Ascending aorta (tissue), 2 donors: ENCODE measurements around the gene USP2. TPM values are rescaled to one million over a fixed set of nuclear protein-coding genes. Genes with fewer than 3 reads are reported as not detected.

ENCODE experiments used
- DNase-seq, 2 donors: peaks; one replicate each; pipeline ENCODE4 v3.0.0-alpha.2; 2019; ENCODE audit warnings: low spot score in 2 of 2
- H3K27ac ChIP-seq, 2 donors: fragments of 200-600 bp; sonication (generic); one replicate each; pipeline ENCODE4 v1.5.1; 2016 to 2017; ENCODE audit warnings: mild to moderate bottlenecking in 1 of 2
- H3K27me3 ChIP-seq: fragments of 200-600 bp; sonication (generic); one replicate; pipeline ENCODE4 v1.5.1; 2017
- H3K36me3 ChIP-seq, 2 donors: fragments of 200-600 bp; sonication (generic); one replicate each; pipeline ENCODE4 v1.5.1; 2016
- H3K4me1 ChIP-seq, 2 donors: fragments of 200-600 bp; sonication (generic); one replicate each; pipeline ENCODE4 v1.5.1; 2016 to 2017; ENCODE audit warnings: mild to moderate bottlenecking in 1 of 2
- H3K4me3 ChIP-seq, 2 donors: fragments of 200-600 bp; sonication (generic); one replicate each; pipeline ENCODE4 v1.5.1; 2016 to 2017; ENCODE audit warnings: mild to moderate bottlenecking in 1 of 2
- H3K9me3 ChIP-seq, 2 donors: fragments of 200-600 bp; sonication (generic); one replicate each; pipeline ENCODE4 v1.5.1; 2016
- intact Hi-C: fragments of 100-400 bp; cut with DNase I; formaldehyde crosslinking; loops from one replicate; pipeline ENCODE4 v1.15.1; 2023
- total RNA-seq: library from RNA; depleted of rRNA; stranded (reverse); fragments of >200 nt; gene quantifications from one replicate; pipeline ENCODE4 v1.1.0, GENCODE V29; 2016
- TF ChIP-seq, protein P1 (sequence below), 3 experiments: fragments of 200-600 bp in 2 of 3; fragments of 450-650 bp in 1 of 3; sonication (generic) in 2 of 3; IDR thresholded peaks; one replicate each; pipeline ENCODE4 v1.5.1; 2016 to 2019; ENCODE audit warnings: antibody characterized with exemption in 3 of 3, mild to moderate bottlenecking in 1 of 3, moderate library complexity in 1 of 3

The USP2 gene, protein sequence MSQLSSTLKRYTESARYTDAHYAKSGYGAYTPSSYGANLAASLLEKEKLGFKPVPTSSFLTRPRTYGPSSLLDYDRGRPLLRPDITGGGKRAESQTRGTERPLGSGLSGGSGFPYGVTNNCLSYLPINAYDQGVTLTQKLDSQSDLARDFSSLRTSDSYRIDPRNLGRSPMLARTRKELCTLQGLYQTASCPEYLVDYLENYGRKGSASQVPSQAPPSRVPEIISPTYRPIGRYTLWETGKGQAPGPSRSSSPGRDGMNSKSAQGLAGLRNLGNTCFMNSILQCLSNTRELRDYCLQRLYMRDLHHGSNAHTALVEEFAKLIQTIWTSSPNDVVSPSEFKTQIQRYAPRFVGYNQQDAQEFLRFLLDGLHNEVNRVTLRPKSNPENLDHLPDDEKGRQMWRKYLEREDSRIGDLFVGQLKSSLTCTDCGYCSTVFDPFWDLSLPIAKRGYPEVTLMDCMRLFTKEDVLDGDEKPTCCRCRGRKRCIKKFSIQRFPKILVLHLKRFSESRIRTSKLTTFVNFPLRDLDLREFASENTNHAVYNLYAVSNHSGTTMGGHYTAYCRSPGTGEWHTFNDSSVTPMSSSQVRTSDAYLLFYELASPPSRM
- total RNA-seq = not detected

DNA sequence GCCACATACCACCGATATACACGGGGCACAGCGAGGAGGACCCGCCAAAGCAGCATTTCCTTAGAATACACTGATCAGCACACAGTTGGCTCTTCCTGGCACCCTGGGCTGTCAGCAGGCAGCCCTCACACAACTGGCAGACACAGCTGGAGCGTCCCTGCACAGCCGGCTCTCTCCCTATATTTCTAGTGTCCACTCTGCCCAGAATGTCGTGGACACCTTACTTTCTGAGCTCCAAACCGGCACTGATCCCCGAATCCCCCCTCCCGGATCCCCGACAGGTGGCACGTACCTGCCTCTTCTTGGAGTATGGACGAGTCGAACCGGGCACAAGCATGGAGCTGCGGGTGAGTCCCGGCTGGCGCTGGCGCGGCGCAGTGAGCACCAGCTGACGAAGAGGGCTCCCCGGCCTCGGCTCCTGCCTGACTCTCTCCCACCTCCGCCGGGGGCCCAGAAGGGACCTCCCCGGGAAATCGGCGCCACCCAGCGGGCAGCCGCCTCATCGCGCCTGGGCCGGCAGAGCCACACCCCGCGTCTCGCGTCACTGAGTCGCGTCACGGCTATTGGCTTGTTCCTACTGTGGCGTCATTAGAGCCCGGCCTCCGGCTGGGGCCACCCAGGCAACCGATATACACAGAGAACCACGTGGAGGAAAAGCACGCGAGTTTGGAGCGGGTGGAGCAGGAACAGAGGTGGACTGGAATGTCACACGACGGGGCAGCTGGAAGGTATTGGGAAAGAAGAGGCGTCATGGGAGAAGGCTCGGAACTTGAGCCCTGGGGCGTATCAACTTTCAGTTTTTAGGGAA, at the start of gene USP2:
USP2 (minus strand) TSS at position 510 of the 808 bp plus-strand sequence. CDS start 8,210 bp downstream, outside the sequence.
- TF ChIP-seq, protein P1, sequence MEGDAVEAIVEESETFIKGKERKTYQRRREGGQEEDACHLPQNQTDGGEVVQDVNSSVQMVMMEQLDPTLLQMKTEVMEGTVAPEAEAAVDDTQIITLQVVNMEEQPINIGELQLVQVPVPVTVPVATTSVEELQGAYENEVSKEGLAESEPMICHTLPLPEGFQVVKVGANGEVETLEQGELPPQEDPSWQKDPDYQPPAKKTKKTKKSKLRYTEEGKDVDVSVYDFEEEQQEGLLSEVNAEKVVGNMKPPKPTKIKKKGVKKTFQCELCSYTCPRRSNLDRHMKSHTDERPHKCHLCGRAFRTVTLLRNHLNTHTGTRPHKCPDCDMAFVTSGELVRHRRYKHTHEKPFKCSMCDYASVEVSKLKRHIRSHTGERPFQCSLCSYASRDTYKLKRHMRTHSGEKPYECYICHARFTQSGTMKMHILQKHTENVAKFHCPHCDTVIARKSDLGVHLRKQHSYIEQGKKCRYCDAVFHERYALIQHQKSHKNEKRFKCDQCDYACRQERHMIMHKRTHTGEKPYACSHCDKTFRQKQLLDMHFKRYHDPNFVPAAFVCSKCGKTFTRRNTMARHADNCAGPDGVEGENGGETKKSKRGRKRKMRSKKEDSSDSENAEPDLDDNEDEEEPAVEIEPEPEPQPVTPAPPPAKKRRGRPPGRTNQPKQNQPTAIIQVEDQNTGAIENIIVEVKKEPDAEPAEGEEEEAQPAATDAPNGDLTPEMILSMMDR (IDR thresholded peaks at IDR 0.05) = peak; percentile 88 to 92 (median 90)
- Histone ChIP-seq H3K9me3 (no peaks in the 10 kb centered on the region), H3K27ac (peak within 1 kb of the TSS; percentile 31 to 37), H3K4me1 (peaks cover 0 to 16% of the 10 kb centered on the region in 2 donors), H3K36me3 (no peaks in the 10 kb centered on the region), H3K27me3 (no peaks in the 10 kb centered on the region), H3K4me3 (peak within 1 kb of the TSS; percentile 59 to 64)
- DNase-seq = peak; percentile 94 to 99
- intact Hi-C loops = loop anchor here (1.0 to 10.0 kb wide), 6 partner anchors 25 to 944 kb away; partner anchors contain the start of genes C1QTNF5, KMT2A and NECTIN1

DNA sequence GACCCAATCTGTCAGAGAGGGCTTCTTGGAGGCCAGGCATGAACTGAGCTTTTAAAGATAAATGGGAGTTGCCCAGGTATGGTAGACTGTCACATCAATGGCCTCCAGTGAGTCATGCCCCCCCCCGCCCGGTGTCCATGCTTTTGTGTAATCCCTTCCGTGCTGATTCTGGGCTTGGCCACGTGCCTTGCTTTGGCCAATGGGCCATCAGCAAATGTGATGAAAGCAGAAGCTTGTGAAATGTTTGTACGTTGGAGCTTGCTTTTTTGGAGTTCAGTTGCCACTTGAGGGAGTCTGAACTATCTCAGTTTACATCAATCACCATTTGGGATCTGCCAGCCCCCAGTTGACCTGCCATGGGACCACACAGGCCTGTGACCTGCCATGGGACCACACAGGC, 45.8 kb upstream of the USP2 start:
- no peak for DNase-seq
- no peaks in the 10 kb centered on the region for H3K9me3 ChIP-seq
- H3K27ac ChIP-seq = no peak overlapping the region
- TF ChIP-seq, protein P1 (IDR thresholded peaks at IDR 0.05) = no peak
- no peaks in the 10 kb centered on the region for H3K36me3 ChIP-seq
- H3K4me3 ChIP-seq = no peak overlapping the region
- H3K4me1 ChIP-seq = peaks cover 3 to 5% of the 10 kb centered on the region in 2 donors
- H3K27me3 ChIP-seq = no peaks in the 10 kb centered on the region
- intact Hi-C loops = no loop called here

DNA sequence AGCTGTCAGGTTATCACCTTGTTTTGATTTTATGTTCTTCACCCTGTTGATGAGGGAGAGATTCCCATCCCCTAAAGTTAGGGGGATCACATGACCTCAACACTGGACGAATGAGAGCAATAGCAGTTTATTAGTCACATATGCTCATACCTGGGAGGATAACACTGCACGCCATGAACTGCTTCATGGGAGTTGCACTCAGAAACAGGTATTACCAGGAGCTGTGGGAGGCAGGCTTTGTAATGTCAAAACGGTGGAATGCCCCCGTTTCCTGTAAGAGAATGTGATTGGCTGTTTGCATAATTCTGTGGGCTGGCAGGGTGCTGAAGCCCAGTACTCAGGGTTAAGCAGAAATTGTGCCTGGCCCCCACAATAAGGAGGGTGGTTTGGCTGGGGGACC, 44.7 kb upstream of the USP2 start:
- Histone ChIP-seq H3K9me3 (no peaks in the 10 kb centered on the region), H3K4me1 (peaks cover 3 to 9% of the 10 kb centered on the region in 2 donors), H3K4me3 (no peak overlapping the region), H3K36me3 (no peaks in the 10 kb centered on the region), H3K27ac (no peak overlapping the region), H3K27me3 (no peaks in the 10 kb centered on the region)
- no peak for DNase-seq
- TF ChIP-seq, protein P1 (IDR thresholded peaks at IDR 0.05) = no peak
- intact Hi-C loops = no loop called here

DNA sequence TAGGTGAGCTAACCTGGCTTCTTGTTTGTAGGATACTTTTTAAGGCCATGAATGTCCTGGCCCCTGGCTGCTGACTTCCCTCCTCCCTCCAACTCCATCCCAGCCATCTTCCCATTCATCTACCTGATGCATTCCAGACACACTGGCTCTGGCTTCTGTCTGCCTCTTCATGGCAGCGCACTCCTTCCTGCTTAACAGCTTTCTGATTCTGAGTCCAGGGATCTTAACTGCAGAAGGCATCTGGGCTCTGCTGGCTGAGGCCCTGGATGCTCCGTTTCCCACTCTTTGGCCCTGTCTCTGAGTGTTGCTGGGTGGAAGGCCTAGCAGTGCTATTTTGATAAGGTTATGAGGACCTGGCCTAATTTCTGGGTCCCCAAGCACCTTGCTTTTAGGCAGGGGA, 43.3 kb upstream of the USP2 start:
- intact Hi-C loops = no loop called here
- no peak overlapping the region for H3K4me3 ChIP-seq
- H3K4me1 ChIP-seq = peaks cover 3 to 9% of the 10 kb centered on the region in 2 donors
- no peak for DNase-seq
- no peak overlapping the region for H3K27ac ChIP-seq
- TF ChIP-seq, protein P1 (IDR thresholded peaks at IDR 0.05) = no peak
- H3K9me3 ChIP-seq = no peaks in the 10 kb centered on the region
- H3K27me3 ChIP-seq = no peaks in the 10 kb centered on the region
- no peaks in the 10 kb centered on the region for H3K36me3 ChIP-seq

DNA sequence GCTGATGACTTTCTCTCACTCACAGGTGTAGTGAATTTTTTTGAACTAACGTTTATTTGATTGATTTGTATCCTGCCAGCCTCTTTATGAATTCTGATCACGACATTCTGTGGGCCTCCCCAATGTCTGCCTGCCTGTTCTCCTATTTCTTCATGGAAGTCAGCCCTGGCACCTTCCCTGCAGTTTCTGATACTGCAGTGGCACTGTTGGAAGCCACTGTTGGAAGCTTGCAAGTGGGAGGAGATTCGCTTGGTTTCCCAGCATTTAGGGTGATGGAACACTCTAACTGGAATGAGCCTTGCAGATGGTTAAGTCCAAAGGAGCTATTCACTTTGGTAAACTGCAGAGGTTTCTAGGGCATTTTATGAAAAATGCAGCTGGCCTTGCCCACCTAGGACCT, 42.8 kb upstream of the USP2 start:
- Histone ChIP-seq H3K27me3 (no peaks in the 10 kb centered on the region), H3K36me3 (no peaks in the 10 kb centered on the region), H3K4me1 (peaks cover 3 to 9% of the 10 kb centered on the region in 2 donors), H3K27ac (no peak overlapping the region), H3K4me3 (no peak overlapping the region), H3K9me3 (no peaks in the 10 kb centered on the region)
- no peak for DNase-seq
- intact Hi-C loops = no loop called here
- TF ChIP-seq, protein P1 (IDR thresholded peaks at IDR 0.05) = no peak
